GM04503 (cell line): ENCODE data around the gene LPA.
"Not testable (repeated sequence)": the region's sequence is repeated elsewhere in the genome, so short reads cannot be mapped to it uniquely, and the experiment has no call there.

Experiments
- DNase-seq: peaks from one replicate; pipeline ENCODE4 v3.0.0-alpha.2; 2012; ENCODE audit warnings: low read depth

Gene LPA

DNA sequence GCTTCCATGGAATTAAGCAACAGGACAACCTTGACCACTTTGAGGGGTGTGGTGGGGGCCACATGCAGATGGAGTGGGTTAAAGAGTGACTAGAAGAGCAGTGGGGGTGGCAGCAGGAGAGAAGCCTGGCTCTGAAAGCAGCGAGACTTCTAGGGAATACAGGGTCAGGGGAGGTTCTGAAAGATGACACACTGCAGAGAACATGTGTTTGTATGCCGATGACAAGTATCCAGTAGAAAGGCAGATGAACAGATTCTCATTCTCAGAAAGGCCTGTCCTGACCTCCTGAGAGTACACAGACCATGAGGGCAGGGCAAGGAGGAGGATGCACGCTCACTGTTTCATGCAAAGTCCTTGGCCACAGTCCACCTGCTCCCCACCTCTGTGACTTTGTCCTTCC, 2.9 kb downstream of the LPA start:
- DNase-seq = no peak

DNA sequence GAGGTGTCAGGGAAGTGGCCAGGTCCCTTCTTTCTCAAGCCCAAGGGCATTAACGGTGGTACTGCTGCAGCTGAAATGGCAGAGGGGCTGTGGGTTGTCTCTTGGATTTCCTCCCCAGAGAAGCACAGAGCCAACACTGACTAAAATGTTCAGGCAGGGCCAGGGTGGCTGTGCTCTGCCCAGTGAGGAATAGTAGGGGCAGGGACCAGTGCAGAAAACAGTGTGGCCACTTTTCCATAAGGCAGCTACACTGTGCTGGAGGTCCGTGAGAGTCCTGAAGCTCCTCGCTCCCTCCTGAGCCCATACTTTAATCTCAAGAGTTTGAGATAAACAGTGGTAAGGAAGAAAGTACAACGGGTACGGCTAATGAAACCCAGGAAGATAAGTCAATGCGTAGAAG, 4.5 kb downstream of the LPA start:
- DNase-seq = no peak

DNA sequence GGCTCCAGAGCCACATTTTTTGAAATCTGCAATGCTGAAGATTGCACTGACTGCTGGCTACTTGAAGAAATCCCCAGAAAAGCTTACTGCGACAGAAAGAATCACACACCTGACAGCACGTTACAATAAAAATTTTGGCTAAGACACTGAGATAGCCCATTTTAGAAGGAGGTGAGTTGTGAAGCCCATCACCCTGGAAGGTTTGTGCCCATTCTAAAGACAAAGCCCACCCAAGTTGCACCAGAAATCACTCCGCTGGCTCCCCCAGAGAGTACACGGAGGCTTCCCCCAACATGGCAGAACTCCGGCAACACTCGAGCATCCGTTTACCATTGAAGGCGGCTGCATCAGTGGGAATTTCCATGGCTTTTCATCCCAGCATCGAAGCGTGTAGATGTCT, 29.4 kb downstream of the LPA start:
- DNase-seq = no peak

DNA sequence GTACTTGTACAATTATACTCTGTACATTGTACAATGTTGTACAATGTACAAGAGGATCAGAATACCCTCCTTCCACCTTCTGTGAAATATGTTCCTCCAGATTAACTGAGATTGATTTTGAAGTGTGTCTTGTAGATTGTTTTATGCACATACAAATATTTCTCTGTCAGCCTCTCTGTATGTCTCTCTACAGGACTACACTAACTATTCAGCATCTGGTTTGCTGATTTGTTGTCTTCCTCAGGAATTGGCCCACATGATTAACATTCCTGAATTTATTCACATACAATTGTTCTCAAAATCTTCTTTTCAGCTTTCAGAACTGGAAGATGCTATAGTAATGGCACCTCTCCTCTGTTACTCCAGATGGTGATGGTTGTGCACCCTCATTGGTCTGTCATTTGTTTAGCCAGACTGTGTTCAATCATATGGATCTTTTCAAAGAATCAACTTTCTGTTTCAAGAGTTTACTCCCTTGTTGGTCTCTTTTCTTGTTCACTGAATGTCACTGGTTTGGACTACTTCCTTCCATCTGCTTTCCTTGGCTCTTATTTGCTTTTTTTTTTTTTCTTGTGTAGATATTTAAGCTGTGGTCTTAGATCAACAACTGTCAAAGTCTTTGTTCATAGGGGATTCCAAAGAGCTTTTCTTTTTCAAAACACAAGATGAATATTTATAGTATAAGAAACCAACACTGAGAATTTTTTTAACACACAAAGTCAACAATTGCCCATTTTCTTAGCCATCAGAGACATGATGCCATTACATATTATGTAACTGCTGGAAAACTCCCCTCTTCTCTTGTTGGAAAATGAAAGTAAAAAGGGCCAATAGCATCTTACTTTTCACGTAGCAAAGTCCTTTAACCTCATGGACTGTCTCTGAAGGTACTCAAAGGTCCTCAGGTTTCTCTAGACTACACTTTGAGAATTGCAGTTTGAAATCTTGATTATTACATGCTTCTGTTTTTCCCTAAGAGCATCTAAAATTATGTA, 67.9 kb downstream of the LPA start:
- no peak for DNase-seq

- DNase-seq = not testable (repeated sequence)
These were observed 68.8 kb downstream of the LPA start for GRCh38 chr6:160595297-160595696.

GRCh38 chr6:160586374-160586773, 77.7 kb downstream of the LPA start:
- no peak for DNase-seq

- no peak for DNase-seq
These were observed 80.3 kb downstream of the LPA start for GRCh38 chr6:160583794-160584193.

GRCh38 chr6:160581406-160581805, 82.7 kb downstream of the LPA start:
- DNase-seq = no peak

- DNase-seq = not testable (repeated sequence)
These were observed 85.6 kb downstream of the LPA start for GRCh38 chr6:160578515-160578914.

DNA sequence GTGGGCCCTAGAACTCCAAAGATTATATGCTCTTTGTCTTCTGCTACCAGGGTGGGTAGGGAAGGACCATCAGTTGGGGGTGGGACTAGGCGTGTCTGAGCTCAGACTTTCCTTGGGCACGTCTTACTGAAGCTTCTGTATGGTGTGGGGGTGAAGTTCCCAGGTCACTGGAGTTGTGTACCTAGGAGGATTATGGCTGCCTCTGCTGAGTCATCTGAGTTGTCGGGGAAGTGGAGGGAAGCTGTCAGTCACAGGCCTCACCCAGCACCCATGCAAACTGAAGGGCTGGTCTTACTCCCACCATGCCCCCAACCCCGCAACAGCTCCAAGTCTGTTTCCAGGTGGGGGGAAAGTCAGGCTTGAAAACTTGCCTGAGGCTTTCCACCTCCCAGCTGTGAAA, 90.1 kb downstream of the LPA start:
- no peak for DNase-seq

GRCh38 chr6:160571201-160571600, 92.9 kb downstream of the LPA start:
- not testable (repeated sequence) for DNase-seq

DNA sequence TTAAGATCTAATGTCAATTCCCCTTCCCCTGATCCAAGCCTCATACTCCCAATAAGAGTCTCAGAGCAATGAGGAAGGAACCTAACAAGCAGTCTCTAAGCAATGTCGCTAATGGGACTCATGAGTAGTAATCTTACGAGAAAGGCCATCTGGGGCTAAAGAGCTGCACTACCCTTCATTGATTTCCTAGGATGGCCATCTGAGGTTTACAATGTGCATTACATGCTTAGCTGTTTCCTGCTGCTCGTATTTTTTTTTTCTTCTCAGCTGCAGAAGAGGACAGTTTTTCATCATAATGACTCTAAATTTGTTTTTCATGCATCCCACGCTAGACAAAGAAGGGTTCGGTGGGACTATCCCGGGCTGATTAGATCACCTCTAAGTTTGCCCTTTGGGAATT, 119.3 kb downstream of the LPA start:
- no peak for DNase-seq

DNA sequence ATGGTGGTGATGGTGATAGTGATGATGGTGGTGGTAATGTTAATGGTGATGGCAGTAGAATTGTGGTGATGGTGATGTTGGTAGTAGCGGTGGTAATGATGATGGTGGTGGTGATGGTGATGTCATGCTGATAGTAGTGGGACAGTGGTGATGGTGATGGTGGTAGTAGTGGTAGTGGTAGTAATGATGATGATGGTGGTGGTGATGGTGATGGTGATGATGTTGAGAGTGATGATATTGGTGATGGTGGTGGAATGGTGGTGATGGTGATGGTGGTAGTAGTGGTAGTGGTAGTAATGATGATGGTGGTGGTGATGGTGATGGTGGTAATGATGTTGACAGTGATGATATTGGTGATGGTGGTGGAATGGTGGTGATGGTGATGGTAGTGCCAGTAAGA, 128.8 kb downstream of the LPA start:
- no peak for DNase-seq

DNA sequence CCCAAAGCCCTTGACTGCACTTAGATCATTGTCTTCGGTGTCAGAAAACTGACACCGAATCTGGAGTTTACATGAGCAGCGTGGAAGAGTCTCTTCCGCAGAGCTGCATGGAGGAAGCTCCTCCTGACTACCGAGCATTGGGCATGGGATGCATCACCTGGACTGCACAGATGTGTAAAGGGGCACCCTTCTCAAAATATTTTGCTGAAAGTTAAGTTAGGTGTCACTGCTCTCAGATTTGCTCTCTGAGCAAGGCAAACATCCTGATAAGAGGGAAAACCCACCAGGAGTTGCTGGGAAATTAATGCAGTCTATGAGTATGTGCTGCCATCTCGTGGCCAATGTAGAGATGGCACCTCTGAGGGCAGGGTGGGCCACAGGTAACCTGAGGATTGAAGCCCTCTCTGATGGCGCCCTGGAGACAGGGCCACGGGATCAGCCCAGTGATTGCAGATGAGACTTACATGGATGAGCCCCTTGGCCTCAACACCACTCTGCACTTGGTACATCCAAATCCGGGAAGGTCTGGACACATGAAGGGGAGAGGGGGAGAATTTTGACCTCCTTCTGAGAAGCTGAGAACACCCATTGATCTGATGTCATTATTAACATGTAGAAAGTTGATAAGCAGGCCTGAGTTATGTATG, 129.9 kb downstream of the LPA start:
- DNase-seq = no peak

DNA sequence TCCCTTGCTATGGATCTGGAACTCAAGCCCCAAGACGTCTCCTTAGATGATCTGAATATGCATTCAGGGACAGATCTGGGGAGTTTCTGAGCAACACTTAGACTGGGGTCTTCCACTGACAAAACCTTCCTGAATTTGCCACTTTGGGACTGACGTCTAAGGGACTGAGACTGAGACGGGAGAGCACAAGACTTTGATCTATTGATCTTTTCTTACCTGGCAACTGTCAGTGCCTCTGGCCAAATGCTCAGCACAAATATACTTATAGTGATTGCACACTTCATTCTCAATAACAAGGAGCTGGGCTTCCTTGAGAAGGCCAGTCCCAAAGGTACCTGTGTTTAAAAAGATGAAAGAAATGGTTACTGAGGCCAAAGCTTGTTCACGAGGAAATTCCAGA, 131.8 kb downstream of the LPA start:
- DNase-seq = no peak

DNA sequence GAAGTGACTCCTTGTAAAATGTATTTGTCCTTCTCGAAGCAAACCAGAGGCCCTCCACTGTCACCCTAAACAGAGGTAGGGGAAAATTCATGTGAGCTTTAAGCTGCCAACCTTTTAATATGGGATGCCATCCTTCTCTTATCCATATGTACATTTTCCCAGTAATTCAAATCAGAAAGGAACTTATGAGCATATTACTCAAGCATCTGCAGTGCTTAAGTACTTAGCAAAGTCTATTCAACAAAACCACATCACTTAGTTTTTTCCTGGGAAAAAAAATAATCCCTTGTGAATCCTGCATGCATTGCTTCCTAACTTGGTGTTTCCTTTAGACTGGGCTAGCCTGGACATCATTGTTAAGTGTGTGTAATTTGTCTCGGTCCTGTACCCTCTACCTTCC, 132.2 kb downstream of the LPA start:
- DNase-seq = no peak

- DNase-seq = not testable (repeated sequence)
These were observed 134.6 kb downstream of the LPA start for GRCh38 chr6:160529524-160529923.

- no peak for DNase-seq
These were observed 140.9 kb downstream of the LPA start for GRCh38 chr6:160523223-160523622.

- DNase-seq = no peak
These were observed 143.8 kb downstream of the LPA start for GRCh38 chr6:160520043-160520904.

- DNase-seq = no peak
These were observed 144.5 kb downstream of the LPA start for GRCh38 chr6:160519603-160520042.

DNA sequence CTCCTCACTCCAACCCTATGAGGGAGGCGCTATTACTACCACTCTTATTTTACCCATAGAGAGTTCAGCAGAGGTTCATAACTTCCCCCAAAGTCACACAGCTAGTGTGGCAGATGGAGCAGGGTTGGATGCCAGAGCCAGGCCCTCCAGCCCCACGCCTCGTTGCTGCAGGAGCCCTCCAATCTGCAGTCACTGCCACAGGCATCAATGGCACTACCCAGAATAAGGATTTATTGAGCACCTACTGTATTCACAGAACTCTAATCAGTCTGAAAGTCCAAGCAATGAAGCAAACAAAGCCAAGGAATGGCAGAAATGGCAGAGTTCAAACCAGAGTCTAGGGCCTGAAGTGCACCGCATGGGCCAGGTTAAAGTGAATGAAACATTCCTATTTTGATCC, 144.9 kb downstream of the LPA start:
- DNase-seq = no peak

GRCh38 chr6:160513836-160514235, 150.2 kb downstream of the LPA start:
- no peak for DNase-seq
